Suprapubic skin (tissue), 4 donors: ENCODE data around the gene TNFRSF8.

Experiments
- POLR2A ChIP-seq, 2 donors: fragments of 450-650 bp; IDR thresholded peaks; one replicate each; pipeline ENCODE4 v1.6.1; 2017; ENCODE audit warnings: antibody characterized with exemption in 2 of 2, mild to moderate bottlenecking in 2 of 2, moderate library complexity in 2 of 2
- POLR2AphosphoS5 ChIP-seq, 3 donors: sonication (generic); formaldehyde crosslinking; IDR thresholded peaks; one replicate each; pipeline ENCODE4 v1.6.1; 2017; ENCODE audit warnings: antibody characterized with exemption in 3 of 3
- TF ChIP-seq, protein P1 (sequence below), 2 donors: fragments of 200-600 bp in 1 of 2; fragments of 450-650 bp in 1 of 2; sonication (generic) in 1 of 2; IDR thresholded peaks; one replicate each; pipeline ENCODE4 v1.5.1; 2016 to 2019; ENCODE audit warnings: antibody characterized with exemption in 2 of 2, mild to moderate bottlenecking in 1 of 2, moderate library complexity in 1 of 2

DNA sequence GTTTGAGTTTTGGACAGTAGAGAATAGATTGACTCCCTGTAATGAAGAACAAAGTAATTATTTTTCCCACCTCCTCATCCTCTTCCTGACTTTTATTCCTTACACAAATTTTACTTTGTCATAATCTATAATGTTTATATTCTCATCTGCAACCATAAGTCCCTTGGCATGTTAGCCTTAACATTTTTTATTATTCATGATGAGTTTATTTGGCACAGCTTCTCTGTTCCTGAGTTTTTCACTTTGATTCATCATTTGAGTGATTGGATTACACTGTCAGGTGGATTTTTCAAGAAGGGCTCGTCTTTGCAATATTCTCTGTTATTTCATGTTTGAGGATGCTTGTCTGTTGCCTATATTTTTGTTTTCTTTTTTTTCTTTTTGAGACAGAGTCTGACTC lies 35.7 kb downstream of the TNFRSF8 start:
- TF ChIP-seq, protein P1, sequence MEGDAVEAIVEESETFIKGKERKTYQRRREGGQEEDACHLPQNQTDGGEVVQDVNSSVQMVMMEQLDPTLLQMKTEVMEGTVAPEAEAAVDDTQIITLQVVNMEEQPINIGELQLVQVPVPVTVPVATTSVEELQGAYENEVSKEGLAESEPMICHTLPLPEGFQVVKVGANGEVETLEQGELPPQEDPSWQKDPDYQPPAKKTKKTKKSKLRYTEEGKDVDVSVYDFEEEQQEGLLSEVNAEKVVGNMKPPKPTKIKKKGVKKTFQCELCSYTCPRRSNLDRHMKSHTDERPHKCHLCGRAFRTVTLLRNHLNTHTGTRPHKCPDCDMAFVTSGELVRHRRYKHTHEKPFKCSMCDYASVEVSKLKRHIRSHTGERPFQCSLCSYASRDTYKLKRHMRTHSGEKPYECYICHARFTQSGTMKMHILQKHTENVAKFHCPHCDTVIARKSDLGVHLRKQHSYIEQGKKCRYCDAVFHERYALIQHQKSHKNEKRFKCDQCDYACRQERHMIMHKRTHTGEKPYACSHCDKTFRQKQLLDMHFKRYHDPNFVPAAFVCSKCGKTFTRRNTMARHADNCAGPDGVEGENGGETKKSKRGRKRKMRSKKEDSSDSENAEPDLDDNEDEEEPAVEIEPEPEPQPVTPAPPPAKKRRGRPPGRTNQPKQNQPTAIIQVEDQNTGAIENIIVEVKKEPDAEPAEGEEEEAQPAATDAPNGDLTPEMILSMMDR (IDR thresholded peaks at IDR 0.05) = no peak
- TF ChIP-seq POLR2A (IDR thresholded peaks at IDR 0.05) (no peak), POLR2AphosphoS5 (IDR thresholded peaks at IDR 0.05) (no peak)
